ENCODE data around the gene ZNF490. TPM values are rescaled to one million over a fixed set of nuclear protein-coding genes. Genes with fewer than 3 reads are reported as not detected.

ZNF490 gene
- total RNA-seq, 2 experiments from 2014 or later, result 6.2 to 7.1 TPM

DNA sequence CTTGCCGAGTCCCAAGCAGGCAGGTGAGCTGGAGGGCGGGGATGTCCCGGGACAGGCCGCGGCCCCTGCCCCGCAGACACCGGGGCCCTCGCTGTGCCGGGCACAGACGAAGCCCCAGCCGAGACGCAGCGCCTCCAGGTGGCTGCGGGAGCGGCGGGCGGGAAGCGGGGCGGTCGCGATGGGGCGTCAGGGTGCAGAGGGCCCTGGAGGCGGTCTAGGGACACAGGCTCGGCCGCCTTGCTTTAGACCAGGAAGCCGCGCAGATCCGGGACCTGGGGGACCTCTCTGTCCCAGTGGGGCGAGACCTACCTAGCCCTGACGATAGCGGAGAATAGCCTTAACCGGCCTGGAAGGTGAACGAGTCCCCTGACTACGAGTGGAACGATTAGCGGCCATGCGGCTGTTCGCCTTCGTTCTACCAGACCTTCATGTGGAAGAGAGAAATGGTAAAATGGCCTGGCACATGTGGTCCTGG, 55.1 kb downstream of the ZNF490 start:
- Mint-ChIP-seq H3K27me3 (no peaks in the 10 kb centered on the region), H3K4me1 (ENCODE audit: low read depth) (peaks cover 20% of the 10 kb centered on the region), H3K27ac (no peak overlapping the region), H3K4me3 (no peak overlapping the region), H3K9me3 (no peaks in the 10 kb centered on the region), H3K36me3 (ENCODE audit: low read depth) (peaks cover 7% of the 10 kb centered on the region)
- DNase-seq (peak in 1 of 14 experiments; percentile 20), ATAC-seq (ENCODE audit: poor library complexity) (no peak)
- intact Hi-C loops (cut with DNase I, micrococcal nuclease), result no loop called here
- no peak overlapping the region for H3K27ac ChIP-seq (ENCODE audit: low read depth in 1 of 2, low read length in 2 of 2)
- no peaks in the 10 kb centered on the region for H3K36me3 ChIP-seq (ENCODE audit: insufficient read depth, low read length)
- no peak for TF ChIP-seq CTCF (IDR thresholded peaks at IDR 0.05)
- H3K4me3 ChIP-seq (ENCODE audit: low read length), result no peak overlapping the region
- peaks cover 14% of the 10 kb centered on the region for H3K4me1 ChIP-seq (ENCODE audit: insufficient read depth, low read length)
- POLR2A ChIA-PET, result no interaction called here
- no peaks in the 10 kb centered on the region for H3K27me3 ChIP-seq (ENCODE audit: control insufficient read depth in 1 of 2, insufficient read depth in 2 of 2, low read length in 2 of 2)
- no peaks in the 10 kb centered on the region for H3K9me3 ChIP-seq (ENCODE audit: control insufficient read depth in 1 of 2, insufficient read depth in 1 of 2, low read length in 2 of 2)
- CTCF ChIA-PET, result no interaction called here

GRCh38 chr19:12551060-12551832, 59.4 kb downstream of the ZNF490 start, which contains the start of gene ZNF564:
Gene ZNF564 (minus strand): TSS chr19:12551482. CDS start chr19:12551332, 150 bp downstream.
- Mint-ChIP-seq H3K4me3 (peak within 1 kb of the TSS; percentile 89), H3K27ac (peak within 1 kb of the TSS; percentile 85), H3K9me3 (no peaks in the 10 kb centered on the region), H3K27me3 (no peaks in the 10 kb centered on the region), H3K4me1 (ENCODE audit: low read depth) (peaks cover 46% of the 10 kb centered on the region), H3K36me3 (ENCODE audit: low read depth) (peaks cover 31% of the 10 kb centered on the region)
- ChIA-PET POLR2A (interaction anchor here (0.6 to 2.1 kb wide), 12 partner anchors 11 to 388 kb away, joined by 3 to 10 read pairs (median 4); partner anchors contain the start of genes GET3, MAN2B1, WDR83 and ZNF136), CTCF (interaction anchor here (0.9 kb wide), 1 partner anchor 121 kb away, joined by 5 read pairs; no protein-coding TSS in a partner anchor)
- no peak for TF ChIP-seq CTCF (IDR thresholded peaks at IDR 0.05)
- Histone ChIP-seq H3K4me1 (ENCODE audit: insufficient read depth, low read length) (peaks cover 43% of the 10 kb centered on the region), H3K27me3 (ENCODE audit: control insufficient read depth in 1 of 2, insufficient read depth in 2 of 2, low read length in 2 of 2) (no peaks in the 10 kb centered on the region), H3K4me3 (ENCODE audit: low read length) (peak within 1 kb of the TSS; percentile 98), H3K36me3 (ENCODE audit: insufficient read depth, low read length) (peaks cover 9% of the 10 kb centered on the region), H3K27ac (ENCODE audit: low read depth in 1 of 2, low read length in 2 of 2) (peak within 1 kb of the TSS; percentile 77 to 87), H3K9me3 (ENCODE audit: control insufficient read depth in 1 of 2, insufficient read depth in 1 of 2, low read length in 2 of 2) (no peaks in the 10 kb centered on the region)
- peak; percentile 97 for ATAC-seq (ENCODE audit: poor library complexity)
- intact Hi-C loops (cut with DNase I, micrococcal nuclease), result no loop called here
- DNase-seq, result peak; percentile 80 to 98 (median 86)

GRCh38 chr19:12546903-12547302, 63.7 kb downstream of the ZNF490 start:
- peaks cover 62% of the 10 kb centered on the region for H3K4me1 Mint-ChIP-seq (ENCODE audit: low read depth)
- H3K27ac Mint-ChIP-seq, result peak overlapping the region; percentile 76
- H3K9me3 Mint-ChIP-seq, result peaks cover 3% of the 10 kb centered on the region
- POLR2A ChIA-PET, result no interaction called here
- DNase-seq (no peak), ATAC-seq (ENCODE audit: poor library complexity) (no peak)
- Histone ChIP-seq H3K4me1 (ENCODE audit: insufficient read depth, low read length) (peaks cover 40% of the 10 kb centered on the region), H3K27me3 (ENCODE audit: control insufficient read depth in 1 of 2, insufficient read depth in 2 of 2, low read length in 2 of 2) (no peaks in the 10 kb centered on the region), H3K4me3 (ENCODE audit: low read length) (no peak overlapping the region), H3K36me3 (ENCODE audit: insufficient read depth, low read length) (peaks cover 16% of the 10 kb centered on the region), H3K9me3 (ENCODE audit: control insufficient read depth in 1 of 2, insufficient read depth in 1 of 2, low read length in 2 of 2) (peaks cover 0 to 4% of the 10 kb centered on the region in 2 experiments), H3K27ac (ENCODE audit: low read depth in 1 of 2, low read length in 2 of 2) (no peak overlapping the region)
- no peak for TF ChIP-seq CTCF (IDR thresholded peaks at IDR 0.05)
- no peaks in the 10 kb centered on the region for H3K27me3 Mint-ChIP-seq
- H3K36me3 Mint-ChIP-seq (ENCODE audit: low read depth), result peaks cover 65% of the 10 kb centered on the region
- intact Hi-C loops (cut with DNase I, micrococcal nuclease), result loop anchor here in 1 of 2 experiments (5.0 kb wide), 2 partner anchors 50 to 65 kb away; partner anchors contain the start of gene ZNF709
- CTCF ChIA-PET, result no interaction called here
- peak overlapping the region; percentile 42 for H3K4me3 Mint-ChIP-seq

Measured in CD4-positive, alpha-beta T cell (primary cell).